Urothelium cell line (cell line): ENCODE measurements around the gene CORO1C.

Experiments used
- DNase-seq: peaks from one replicate; pipeline ENCODE4 v3.0.0; 2011; ENCODE audit warnings: low spot score, mixed read lengths
- FAIRE-seq: peaks from 2 replicates; lab custom pipeline; 2011; peaks lifted over from hg19 to GRCh38; lab: Jason Lieb, UNC

The CORO1C gene

DNA sequence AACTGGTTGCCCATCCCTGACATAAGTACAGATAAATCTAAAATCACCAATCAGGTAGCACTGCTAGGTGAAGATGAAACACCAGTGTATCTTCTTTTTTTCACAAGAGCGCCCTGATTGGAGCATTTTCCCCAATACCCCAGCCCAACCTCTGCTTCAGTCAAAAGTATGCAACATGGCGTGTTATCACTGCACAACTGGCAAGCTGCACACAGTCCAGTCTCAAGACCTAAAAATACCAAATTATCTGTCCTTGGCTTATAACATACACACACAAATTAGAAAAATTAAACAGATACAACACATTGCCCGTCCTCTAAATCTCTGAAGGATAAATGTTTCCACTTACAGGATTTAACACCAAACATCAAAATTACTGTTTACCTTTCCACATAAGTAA lies 77.4 kb downstream of the CORO1C start:
- DNase-seq (no peak), FAIRE-seq (no peak)

- FAIRE-seq = no peak
- no peak for DNase-seq
Observed at GRCh38 chr12:108653082-108653516, 78.2 kb downstream of the CORO1C start.

DNA sequence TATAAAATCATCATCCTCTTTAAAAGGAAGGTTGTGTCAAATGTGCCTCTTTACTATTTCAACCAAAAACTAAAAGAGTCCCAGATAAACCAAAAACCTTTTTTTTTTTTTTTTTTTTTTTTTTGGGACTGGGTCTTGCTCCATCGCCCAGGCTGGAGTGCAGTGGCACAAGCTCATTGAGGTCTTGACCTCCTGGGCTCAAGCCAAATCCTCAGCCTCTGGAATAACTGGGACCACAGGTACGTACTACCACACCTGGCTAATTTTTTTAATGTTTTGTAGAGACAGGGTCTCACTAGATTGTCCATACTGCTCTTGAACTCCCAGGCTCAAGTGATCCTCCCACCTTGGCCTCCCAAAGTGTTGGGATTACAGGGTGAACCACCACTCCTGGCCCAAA lies 81.2 kb downstream of the CORO1C start:
- FAIRE-seq (no peak), DNase-seq (no peak)

DNA sequence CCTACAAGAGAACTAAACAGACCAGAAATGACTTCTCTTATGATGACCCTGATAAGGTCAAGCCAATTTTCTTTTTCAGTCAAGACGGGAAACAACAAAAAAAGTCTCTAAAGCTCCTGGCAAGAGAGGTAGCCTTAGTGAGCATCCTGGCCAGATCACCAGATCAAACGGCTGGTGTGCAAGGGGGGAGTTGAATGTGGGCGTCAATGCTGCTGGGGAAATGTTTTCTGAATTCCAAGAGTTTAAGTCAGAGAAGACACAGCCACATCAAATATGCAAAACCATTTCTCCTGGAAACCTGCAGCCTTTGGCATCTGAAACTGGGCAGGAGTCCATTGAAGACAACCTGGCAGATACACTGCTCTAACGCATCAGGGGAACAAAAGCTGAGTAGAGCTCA lies 81.6 kb downstream of the CORO1C start:
- FAIRE-seq = no peak
- peak; percentile 67 for DNase-seq

- no peak for DNase-seq
- FAIRE-seq = no peak
Observed at GRCh38 chr12:108649126-108649525, 82.2 kb downstream of the CORO1C start.

GRCh38 chr12:108648371-108648770 lies 82.9 kb downstream of the CORO1C start:
- FAIRE-seq (no peak), DNase-seq (no peak)

DNA sequence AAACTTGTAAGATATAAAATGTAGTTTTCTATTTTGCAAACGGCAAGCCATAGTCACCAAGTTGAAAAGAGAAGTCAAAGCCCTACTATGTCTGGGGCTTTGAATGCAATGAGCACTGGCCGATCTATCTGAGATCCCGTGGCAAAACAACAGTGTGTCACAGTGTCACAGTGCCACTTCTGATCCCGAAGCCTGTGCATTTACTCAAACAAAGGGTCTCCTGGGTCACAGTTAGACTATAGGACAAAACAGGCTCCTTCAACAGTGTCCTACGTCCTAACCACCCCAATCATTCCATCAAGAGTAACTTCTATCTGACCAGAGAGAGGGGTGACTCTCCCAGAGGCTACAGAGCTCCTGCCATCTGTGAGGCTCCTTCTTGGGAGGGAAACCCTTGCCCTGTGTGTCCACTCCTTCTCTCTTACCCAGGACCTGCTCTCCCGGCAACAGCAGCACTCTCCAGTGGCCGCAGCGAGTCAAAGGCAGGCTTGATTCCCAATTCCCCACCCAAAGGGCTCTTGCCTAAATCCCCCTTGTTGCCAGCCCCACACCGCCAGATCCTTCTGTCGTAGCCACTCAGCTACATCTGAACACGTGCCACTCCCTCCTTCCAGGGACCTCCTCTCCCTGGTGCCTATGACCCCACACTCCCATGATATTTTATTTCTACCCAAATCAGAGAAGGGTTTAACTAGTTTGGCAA lies 83.6 kb downstream of the CORO1C start:
- no peak for FAIRE-seq
- DNase-seq = no peak

DNA sequence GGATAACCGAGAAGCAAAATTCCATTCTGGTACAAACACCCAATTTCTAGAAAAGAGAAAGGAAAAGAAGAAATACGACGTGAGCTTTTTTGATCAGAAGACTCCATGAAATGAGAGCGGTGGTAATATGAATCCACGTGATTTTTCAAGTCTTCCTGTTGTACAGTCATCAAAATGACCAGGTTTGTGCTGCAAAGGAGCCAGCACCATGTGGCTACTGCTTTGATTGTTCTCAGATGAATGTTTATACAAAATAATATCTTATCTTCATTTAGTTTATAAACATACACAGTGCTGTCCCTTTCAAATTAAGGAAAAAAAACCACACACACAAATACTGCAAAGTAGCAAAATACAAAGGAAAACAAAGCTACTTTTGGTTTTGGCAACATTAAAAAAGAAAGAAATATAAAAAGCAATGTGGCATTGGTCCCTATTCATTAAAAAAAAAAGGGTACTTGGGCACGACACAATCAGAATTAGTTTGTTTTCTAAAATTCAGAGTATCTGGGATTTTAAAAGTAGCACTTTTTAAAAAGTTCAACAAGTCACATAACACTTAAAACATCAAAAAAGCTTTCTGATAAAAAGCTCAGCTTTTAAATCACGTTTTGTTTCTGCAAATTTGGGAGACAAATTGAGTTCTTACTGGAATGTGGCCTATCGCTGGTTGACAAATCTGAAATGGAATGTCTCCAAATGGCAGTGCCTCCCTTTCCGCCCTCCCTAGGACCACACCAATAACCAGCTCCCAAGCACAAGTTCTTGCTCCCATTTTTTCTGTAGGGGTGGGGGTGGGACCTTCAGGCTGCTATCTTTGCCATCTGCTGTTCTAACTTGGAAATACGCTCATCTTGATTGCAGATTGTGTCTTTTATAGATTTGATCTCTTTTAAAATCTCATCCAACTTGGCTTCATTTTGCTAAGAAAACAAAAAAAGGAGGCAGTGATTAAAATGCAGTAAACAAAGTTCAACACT lies 84.4 kb downstream of the CORO1C start:
- FAIRE-seq (no peak), DNase-seq (no peak)

DNA sequence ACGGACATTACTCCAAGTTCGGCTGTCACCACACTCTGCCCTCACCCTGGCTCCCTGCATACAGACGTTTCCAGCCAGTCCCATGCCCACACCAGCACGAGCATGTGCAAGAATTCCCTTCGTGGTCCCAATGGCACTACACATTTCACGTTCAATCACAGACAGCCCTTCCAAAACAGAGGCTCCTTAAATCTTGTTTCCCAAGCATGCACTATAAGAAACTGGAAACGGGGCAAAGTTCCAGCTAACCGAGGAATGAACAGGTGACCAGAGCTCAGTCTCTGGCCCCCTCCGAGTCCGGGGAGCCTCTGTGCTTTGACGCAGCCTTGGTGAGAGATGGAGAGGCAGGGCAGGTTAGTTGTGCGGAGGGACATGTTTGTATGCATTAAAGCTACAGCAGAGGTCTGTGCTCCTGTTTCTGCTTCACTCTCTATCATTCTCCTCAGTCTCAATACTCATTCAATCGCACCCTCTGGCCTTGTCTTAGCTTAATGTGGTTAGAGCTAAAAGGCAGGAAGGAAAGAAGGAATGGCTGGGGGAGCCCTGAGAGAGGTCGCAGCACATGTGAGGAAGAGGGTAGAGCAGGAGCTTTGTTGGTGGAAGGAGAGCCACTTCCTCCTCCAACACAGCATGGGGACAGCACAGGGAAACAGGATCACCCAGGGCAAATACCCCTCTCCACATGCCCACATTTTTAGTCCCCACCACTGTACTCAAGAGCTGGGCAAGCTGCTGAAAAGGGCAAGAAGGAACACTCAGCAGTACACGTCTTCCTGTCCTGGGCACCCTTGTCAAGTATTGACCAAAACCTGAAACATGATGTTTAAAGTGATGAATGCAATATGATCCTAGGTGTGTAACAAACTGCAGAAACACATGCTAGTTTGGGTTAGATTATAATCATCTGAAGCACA lies 85.4 kb downstream of the CORO1C start:
- FAIRE-seq = no peak
- no peak for DNase-seq

- DNase-seq (no peak), FAIRE-seq (no peak)
Observed at GRCh38 chr12:108644811-108645120, 86.6 kb downstream of the CORO1C start.

DNA sequence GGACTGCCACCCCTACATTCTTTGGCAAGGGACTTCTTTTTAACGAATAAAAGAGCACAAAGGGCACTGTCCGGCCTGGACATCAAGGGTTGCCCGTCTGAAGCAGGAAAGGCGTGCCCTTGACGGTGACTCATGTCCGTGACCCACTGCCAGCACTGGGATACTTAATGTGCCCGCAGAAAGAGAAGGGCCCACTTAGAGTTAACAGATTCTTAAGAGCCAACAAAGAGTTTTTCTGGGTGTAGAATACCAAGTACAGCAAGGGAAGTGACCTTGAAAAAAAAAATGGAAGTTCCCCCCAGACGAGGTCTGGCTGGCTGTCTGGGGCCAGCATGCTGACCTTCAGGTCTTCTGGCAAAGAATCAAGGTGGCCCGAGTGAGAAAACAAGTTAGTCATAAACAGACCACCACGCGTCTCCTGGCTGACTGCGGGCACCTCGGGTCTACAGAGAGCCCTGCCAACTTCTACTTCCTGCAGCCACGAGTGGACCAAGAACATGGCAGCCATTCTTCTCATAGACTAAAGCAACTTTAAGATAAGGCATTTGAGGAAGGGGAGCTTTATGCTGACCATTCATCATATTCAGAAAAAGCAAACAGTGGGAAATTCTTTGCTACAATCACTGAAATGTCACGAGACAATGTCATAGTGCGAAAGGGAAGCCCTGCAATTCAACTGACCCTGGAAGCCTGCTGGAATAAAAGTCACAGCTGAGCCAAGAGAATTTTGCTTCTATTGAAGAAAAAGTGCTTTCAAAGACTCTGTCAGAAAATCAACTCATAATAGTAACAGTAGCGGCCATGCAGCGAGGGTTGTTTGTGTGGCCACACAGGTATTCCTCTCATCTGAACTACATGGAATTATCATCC lies 87.1 kb downstream of the CORO1C start:
- no peak for DNase-seq
- FAIRE-seq = no peak

GRCh38 chr12:108642899-108643654 lies 88.2 kb downstream of the CORO1C start:
- no peak for FAIRE-seq
- DNase-seq = no peak

- FAIRE-seq (no peak), DNase-seq (no peak)
Observed at GRCh38 chr12:108642269-108642870, 88.9 kb downstream of the CORO1C start.

DNA sequence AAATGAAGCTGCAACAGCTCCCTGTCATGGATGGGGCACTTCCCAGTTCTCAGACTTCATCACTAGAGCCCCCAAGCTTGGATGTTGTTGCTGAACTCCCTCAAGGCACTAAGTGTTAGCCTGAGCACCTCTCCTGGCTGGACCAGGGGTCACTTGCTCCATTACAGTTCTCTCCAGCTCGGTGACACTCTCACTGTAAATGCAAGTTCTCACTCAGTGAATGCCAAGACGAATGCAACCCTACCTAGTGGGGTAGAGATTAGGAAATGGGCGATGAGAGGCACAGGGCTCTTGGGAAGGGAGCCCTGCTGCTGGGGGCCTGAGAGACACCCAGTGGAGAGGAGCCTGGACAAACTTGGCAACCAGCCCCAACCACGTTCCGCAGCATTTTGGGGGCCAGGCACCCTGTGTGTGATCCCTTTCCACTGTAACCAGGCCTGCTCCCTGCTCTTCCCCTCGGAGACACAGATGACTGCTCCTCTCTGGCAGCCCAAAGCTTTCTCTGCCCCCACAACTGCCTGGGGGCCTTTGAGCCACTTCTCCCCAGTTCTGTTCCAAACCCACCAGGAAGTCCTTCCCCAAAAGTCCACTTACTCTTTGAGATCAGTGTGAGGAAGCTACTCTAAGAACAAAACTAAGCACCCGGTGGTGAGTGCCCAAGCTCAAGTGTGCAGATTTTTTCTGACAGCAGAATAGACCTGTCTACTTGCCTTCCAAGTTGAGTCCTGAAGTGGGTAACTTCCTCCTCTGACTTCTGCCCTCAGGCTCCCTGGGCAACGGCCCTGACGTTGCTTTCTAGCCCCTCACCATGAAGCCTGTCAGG lies 89.7 kb downstream of the CORO1C start:
- DNase-seq = no peak
- FAIRE-seq = no peak

GRCh38 chr12:108640802-108641445 lies 90.4 kb downstream of the CORO1C start:
- DNase-seq (peak; percentile 24), FAIRE-seq (no peak)

GRCh38 chr12:108638997-108639822 lies 92.1 kb downstream of the CORO1C start:
- FAIRE-seq (no peak), DNase-seq (no peak)
